ENCODE results near the gene TINAG.

TINAG gene

DNA sequence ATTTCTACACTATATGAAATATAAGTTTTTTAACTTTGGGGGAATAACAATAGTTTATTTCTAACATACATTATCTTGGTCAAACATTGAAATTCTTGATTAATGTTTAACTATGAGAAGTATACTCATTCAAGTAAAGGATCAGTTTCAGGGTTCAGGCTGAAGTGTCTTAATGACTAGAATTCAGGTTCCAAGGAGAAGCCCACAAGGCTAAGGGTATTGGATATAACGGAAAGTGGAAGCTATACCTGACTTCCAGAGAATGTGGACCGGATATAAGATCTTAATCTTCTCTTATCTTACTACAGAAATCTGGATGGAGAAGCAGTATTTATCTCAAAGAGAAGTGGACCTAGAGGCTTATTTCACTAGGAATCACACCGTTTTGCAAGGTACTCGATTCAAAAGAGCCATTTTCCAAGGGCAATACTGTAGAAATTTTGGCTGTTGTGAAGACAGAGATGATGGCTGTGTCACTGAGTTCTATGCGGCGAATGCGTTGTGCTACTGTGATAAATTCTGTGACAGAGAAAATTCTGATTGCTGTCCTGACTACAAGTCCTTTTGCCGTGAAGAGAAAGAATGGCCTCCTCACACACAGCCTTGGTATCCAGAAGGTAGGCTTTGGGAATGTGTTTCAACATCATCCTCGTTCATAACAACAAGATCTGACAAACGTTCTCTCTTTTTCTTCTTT lies at the start of gene TINAG:
TSS of gene TINAG (plus strand) at position 153 of the 697 bp plus-strand sequence. CDS start at position 263, 110 bp downstream.
- DNase-seq: no peak

DNA sequence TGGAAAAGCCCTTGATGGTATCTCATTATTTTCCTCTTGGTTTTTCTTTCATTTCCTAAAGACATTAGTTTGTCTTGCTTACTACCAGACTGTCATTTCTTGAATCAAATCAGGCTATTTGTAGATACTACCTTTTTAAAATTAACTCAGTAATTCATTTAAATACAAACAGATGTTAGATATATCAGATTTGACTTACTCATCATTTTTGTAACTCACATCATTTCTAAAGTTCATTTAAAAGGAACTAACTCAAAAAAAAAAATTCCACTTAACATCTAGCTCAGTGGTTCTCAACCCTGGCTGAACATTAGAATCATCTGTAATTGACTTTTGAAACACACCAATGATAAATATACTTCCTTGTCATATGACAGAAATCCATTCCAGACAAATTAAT lies 48.2 kb upstream of the TINAG start:
- DNase-seq: no peak

GRCh38 chr6:54262499-54262898 lies 45.7 kb upstream of the TINAG start:
- DNase-seq: peak in 1 of 2 experiments; percentile 40

DNA sequence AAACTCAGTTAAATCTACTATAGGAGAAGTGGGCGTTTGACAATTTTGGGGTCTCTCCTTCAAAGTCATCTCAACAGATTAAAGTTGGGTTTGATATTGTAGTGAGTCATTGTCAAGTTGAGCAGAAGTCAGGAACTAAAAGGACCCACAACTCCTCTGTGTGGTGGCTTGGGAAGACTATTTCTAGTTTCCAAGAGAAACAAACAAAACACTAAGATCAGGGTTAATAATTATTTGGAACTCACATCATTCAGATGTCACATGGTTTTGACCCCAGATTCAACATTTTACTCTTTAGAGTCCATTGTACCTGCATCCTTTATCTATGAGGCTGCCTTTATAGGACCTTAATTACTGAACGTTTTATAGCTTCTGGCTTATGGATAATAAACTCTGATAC lies 45.3 kb upstream of the TINAG start:
- no peak for DNase-seq

DNA sequence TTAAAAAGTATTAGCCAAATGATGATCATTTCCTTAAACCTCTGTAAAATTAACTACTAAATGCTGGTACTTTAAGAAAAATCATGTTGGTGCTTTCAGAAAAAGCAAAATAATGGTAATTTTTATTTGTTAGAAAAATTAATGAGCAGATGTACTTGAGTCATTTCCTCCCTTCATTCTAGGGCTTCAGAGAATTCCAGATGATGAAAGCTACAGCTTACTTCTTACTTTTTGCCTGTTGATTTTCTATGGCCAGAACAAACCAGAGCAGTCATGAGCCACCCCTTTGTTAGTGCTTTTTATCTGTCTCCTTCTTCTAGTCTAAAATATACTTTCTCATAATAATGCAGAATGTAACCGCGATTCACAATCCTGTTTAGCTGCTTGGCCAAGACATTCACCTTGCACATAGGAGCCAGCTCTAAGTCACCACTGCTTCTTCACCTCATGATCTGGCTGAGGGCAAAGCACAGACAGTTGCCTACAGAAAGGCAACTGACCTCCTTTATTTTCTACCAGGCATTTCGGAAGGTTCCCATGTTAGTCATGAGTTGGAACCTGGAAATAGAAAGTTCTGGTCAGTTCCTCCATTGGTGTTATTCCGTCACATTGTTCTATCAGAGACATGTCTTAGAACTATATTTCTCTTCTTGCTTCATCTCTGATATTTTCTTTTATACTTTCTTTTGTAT lies 43.5 kb upstream of the TINAG start:
- no peak for DNase-seq

DNA sequence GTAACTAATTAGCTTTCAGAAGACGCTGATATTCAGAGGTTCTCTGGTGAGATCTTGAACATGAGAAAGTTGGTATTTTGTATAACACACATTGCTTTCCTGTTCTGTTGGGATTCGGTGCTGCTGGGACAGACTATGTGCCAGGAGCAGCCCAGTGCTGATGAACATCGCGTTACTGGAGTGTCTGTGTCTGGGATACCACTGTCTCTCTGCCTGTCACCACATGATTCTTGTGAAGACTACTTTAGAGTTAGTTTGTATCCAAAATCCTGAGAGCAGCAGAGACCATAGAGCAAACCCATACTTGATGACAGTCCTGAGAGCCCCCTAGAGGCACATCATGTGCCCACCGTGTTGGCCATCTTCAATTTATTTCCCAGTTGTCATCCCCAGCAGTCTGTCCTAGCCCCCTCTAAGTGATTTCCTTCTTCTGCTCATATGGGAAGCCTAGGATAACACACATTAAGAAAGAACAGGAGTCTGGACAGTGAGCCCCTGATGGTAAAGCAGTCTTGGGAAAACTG lies 41.8 kb upstream of the TINAG start:
- no peak for DNase-seq

DNA sequence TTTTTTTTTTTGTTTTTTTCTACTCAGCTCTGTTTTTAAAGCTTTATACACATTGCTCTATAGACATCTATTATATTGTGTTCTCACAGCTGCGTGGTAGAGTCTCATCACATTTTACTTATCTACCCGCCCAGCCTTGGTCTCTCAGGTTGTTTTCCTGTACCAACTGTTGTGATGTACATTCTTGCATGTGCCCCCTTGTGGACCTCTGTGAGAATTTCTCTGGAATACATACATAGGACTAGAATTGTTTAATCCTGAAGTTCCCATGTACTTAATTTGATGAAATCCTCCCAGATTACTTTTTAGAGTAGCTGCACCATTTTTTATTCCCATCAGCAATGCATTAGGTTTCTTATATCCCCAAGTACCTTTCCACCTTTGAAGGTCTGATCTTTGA lies 40.4 kb upstream of the TINAG start:
- peak; percentile 47 to 70 for DNase-seq

DNA sequence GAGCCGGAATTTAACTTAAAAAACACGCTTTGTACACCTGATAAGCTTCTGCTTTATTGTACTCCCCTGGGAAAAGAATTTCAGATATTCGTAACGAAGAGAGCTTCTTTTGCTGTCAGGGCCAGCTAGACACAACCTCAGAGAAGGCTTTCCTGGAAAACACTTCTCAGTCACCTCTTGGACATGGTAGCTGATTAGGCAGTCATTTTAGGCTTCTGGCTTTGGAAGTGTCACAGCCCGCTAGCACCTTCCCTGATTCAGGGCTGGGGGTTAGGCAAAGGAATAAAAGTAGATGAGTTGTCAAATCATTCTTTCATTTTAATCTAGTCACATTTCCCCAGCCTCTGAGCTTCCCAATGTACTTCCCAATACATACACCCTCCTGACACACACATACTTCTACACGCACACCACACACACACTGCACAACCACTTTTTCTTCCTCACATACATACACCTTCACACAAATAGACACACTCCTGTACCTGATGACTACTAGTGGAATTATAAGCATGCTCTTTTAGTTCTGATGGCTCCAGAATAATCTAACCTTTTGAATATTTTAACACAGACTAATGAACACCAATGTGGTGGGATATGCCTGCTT lies 34.9 kb upstream of the TINAG start:
- DNase-seq: no peak

DNA sequence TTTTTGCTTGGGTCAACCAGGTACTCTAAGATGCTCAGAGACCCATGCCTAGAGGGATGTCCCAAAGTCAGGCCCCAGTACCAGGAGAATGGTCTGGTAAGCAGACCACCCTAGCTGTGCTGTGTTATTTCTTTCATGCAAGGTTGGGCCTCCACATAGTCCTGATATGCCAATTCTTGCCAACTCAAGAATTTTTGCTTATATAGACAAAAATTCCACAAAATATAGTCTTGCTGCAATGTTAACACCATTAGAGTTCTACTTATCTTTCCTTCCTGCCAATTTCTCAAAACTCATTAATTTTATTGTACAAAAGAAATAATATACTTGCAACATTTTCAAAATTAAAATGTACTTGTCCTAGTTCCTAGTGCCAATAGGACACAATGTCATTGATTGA lies 33.9 kb upstream of the TINAG start:
- DNase-seq: no peak

GRCh38 chr6:54282186-54282585 lies 26.1 kb upstream of the TINAG start:
- no peak for DNase-seq

GRCh38 chr6:54284161-54284860 lies 23.9 kb upstream of the TINAG start:
- DNase-seq: no peak

DNA sequence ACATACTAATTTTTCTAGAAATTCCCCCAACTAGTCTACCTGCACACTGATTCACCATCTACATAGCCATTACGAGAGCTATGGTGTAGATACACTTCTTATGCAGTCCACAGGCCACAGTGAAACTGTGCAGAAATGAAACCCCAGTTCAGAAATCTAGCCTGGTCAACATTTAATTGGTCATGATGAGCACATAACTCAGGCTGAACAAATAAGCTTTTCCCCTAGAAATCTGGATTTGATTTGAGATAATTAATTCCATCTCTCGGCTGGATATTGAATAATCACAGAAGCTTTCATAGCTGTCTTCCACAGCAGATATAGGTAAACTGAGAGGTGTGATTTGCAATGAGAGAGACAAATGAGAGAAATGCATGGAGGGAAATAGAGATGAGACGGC lies 22.6 kb upstream of the TINAG start:
- DNase-seq: no peak

- no peak for DNase-seq
These were observed 22.1 kb upstream of the TINAG start for GRCh38 chr6:54286141-54286540.

DNA sequence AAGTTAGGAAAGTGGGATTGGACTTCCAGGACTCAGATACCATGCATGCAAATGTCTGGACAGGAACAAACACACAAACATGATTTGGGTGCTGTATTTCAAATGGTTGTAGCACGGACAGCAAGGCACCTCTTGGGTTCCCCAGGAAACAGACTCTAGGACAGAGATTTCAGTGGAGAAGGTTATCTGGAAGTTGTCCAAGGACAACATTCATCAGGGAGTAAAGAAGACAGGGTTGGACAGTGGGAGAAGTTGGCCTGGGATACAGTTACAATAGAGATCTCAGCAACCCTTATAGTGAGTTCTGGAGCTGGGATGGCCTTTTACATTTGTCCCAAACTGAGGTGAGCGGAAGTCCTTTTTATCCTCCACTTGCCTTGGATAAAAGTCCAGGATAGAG lies 19.8 kb upstream of the TINAG start:
- no peak for DNase-seq

- no peak for DNase-seq
These were observed 18.8 kb upstream of the TINAG start for GRCh38 chr6:54289426-54289825.

- no peak for DNase-seq
These were observed 17.1 kb upstream of the TINAG start for GRCh38 chr6:54291146-54291545.

DNA sequence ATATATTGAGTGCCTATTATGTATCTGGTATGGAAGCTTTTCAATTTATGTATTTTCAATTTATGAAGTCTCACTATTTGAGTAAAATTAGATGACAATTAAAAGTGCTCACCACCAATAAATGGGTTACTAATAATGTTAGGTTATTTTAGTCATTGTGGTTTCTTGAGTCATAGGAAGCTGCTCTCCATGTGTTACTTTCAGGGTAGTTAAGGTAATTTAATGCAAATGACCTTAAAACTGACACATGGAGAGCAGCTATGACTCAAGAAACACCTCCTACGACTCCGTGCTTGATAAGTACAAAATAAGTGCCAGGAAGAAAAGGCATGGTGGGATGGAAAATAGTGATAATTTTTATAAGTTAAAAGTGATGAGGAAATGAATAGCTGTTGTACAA lies 16.5 kb upstream of the TINAG start:
- DNase-seq: no peak

GRCh38 chr6:54294965-54295532 lies 13.2 kb upstream of the TINAG start:
- DNase-seq: no peak

DNA sequence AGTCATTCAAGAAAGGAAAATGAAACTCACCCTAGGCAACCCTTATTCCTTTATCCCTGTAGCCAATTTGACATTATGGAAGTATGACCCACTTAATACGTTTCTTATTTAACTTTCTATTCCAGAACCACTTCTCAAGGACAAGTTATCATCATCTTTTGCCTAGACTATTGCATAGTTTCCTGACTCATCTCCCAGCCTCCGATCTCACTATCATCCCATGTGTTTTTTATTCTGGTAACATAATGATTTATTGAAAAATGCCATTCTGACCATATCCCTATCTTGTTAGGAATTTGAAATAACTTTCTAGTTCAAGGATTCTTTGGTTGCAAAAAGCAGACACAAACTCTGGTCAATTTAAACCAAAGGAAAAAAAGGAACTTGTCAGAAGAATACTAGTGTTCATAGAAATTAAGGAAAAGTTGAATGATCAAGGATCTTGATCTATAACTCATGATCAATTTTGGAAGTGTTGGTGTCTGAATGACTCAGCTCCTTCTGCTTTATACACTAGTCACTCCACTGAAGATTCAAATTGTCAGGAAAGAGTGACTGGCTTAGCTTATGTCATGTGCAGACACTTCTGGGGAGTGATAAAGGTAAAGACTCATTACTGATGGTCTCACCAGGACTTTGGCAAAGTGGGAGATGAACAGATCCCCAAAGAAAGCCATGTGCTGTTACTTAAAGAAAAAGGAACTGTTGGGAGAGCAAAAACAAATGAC lies 8.5 kb upstream of the TINAG start:
- no peak for DNase-seq

GRCh38 chr6:54301770-54302169 lies 6.5 kb upstream of the TINAG start:
- DNase-seq: no peak

DNA sequence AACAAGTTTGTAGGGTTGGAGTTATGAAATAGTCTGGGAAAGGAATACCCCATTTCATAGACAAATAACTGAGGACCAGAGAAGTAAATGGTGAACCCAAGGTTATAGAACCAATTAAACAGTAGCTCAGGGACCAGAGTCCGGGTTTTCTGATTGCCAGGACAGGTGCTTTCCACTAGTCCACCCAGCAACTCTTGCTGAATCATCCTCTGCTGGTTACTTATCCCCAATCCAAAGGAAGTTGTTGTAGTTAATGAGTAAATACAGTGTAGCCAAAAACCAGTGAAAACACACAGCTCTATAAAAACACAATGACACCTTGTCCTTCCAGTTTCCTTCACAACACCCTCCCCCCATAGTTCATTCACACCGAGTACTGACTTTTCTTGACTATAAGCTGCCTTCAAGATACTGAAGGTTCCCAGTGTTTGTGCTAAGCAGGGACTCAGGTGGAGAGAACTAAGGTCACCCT lies 766 bp upstream of the TINAG start:
- no peak for DNase-seq

DNA sequence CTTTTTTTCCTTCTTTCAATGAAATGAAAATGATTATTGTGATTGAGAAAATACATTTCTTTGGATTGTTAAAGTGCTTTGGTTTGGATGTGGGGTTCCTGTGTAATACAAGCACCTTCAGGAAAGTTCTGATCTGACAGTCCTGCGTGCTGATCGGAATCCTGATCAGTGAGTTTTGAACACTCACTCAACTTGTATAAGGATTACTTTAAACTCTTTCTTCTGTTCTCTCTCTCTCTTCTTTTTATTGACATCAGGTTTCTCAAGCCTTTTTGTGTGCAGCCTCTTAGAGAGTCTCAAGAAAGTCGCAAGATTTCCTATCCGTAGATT lies 710 bp downstream of the TINAG start:
- no peak for DNase-seq

All from NCI-H524 (cell line).